ENCODE data around the gene SLC2A13. TPM values are rescaled to one million over a fixed set of nuclear protein-coding genes. Genes with fewer than 3 reads are reported as not detected.
A peak's percentile ranks its signal among the peaks of the same experiment; 100 is the strongest.

SLC2A13 gene
- total RNA-seq, 1 experiment from 2014 or later, result 7.0 TPM

DNA sequence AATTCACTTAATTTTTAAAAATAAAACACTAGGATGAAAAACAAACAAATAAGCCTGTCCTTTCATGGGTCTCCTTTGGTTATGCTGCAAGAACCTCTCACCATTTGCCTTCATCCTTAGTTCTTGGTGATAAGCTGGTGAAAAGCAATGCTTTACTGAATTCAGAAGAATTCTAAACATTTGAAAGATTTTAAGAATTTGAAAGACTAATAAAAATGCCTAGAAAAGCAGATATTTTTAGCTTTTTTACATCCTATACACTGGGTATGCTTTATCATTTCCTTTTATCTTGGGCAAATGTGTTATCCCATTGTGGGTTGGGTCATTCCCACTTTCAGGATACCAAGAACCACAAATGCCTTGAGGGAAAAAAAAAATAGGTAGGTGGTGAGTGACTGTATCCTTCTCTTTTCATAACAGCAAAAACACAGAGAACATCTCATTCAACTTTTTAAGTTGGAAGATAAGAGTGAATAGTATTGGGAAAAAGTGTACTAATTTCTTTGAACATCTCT is 289.2 kb downstream of the SLC2A13 start:
- H3K14ac ChIP-seq (ENCODE audit: insufficient read depth, low read length), result no peak overlapping the region
- H3K79me1 ChIP-seq (ENCODE audit: insufficient read depth, low read depth, low read length, poor library complexity, severe bottlenecking), result no peaks in the 10 kb centered on the region

More for the DNA sequence above, 289.2 kb downstream of the SLC2A13 start:
- Histone ChIP-seq H2BK12ac (ENCODE audit: insufficient read length, low read depth, low read length) (no peak overlapping the region), H2BK20ac (ENCODE audit: low read depth, low read length, poor library complexity, severe bottlenecking) (no peak overlapping the region), H3K23ac (ENCODE audit: insufficient read length, low read depth, low read length) (no peak overlapping the region), H4K5ac (ENCODE audit: insufficient read length, low read depth, low read length) (no peak overlapping the region), H2BK120ac (ENCODE audit: low read depth, low read length, poor library complexity, severe bottlenecking) (no peak overlapping the region), H3K27ac (ENCODE audit: insufficient read length, low read depth, low read length) (no peak overlapping the region), H4K8ac (replicated peaks; ENCODE audit: insufficient read length, low read depth, low read length) (no peak overlapping the region), H4K20me1 (ENCODE audit: control insufficient read depth, insufficient read depth, insufficient read length) (no peaks in the 10 kb centered on the region), H3K56ac (ENCODE audit: insufficient read length, low read depth, low read length) (no peak overlapping the region), H3K9me3 (ENCODE audit: control insufficient read depth, low read depth, low read length) (no peaks in the 10 kb centered on the region), H3K27me3 (ENCODE audit: insufficient read depth, low read length) (no peaks in the 10 kb centered on the region), H3K4ac (ENCODE audit: low read depth, low read length) (no peak overlapping the region), H3K9ac (ENCODE audit: extremely low read depth, insufficient read length, low read length) (no peak overlapping the region), H3K79me2 (ENCODE audit: insufficient read depth, low read length) (no peaks in the 10 kb centered on the region), H3K23me2 (ENCODE audit: insufficient read length, low read depth, low read length, poor library complexity, severe bottlenecking) (no peaks in the 10 kb centered on the region), H4K91ac (ENCODE audit: insufficient read length, low read depth, low read length) (no peak overlapping the region), H3T11ph (ENCODE audit: low read length) (no peak overlapping the region), H2BK5ac (ENCODE audit: insufficient read length, low read length) (no peak overlapping the region), H2BK15ac (ENCODE audit: low read depth, low read length) (no peak overlapping the region), H3K4me2 (ENCODE audit: insufficient read depth, insufficient read length, low read length) (no peak overlapping the region), H2AK5ac (ENCODE audit: insufficient read length, low read length) (no peak overlapping the region), H2AFZ (ENCODE audit: low read length) (no peak overlapping the region), H3K18ac (ENCODE audit: insufficient read length, low read depth, low read length) (no peak overlapping the region), H3K4me1 (ENCODE audit: insufficient read depth, low read length) (no peaks in the 10 kb centered on the region)
- Mint-ChIP-seq H3K36me3 (ENCODE audit: insufficient read depth in 1 of 3, low read depth in 3 of 3) (peaks cover 0 to 4% (median 0%) of the 10 kb centered on the region in 3 experiments; a peak in 4 of 7 replicates), H3K9me3 (peaks cover 5% of the 10 kb centered on the region in 2 experiments; a peak in 4 of 5 replicates), H3K4me1 (no peaks in the 10 kb centered on the region), H3K4me3 (no peak overlapping the region), H3K27ac (peak overlapping the region in 1 of 3 experiments; percentile 28; a peak in 1 of 7 replicates), H3K27me3 (ENCODE audit: low read depth) (no peaks in the 10 kb centered on the region)
- DNase-seq, result no peak
- TF ChIP-seq, protein P1, sequence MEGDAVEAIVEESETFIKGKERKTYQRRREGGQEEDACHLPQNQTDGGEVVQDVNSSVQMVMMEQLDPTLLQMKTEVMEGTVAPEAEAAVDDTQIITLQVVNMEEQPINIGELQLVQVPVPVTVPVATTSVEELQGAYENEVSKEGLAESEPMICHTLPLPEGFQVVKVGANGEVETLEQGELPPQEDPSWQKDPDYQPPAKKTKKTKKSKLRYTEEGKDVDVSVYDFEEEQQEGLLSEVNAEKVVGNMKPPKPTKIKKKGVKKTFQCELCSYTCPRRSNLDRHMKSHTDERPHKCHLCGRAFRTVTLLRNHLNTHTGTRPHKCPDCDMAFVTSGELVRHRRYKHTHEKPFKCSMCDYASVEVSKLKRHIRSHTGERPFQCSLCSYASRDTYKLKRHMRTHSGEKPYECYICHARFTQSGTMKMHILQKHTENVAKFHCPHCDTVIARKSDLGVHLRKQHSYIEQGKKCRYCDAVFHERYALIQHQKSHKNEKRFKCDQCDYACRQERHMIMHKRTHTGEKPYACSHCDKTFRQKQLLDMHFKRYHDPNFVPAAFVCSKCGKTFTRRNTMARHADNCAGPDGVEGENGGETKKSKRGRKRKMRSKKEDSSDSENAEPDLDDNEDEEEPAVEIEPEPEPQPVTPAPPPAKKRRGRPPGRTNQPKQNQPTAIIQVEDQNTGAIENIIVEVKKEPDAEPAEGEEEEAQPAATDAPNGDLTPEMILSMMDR (conservative IDR thresholded peaks at IDR 0.05), result no peak
